Suppressor macrophage treated with lipopolysaccharide for 4 hours (primary cell): ENCODE data around the gene LPCAT2.

ENCODE experiments used
- DNase-seq: peaks from one replicate; pipeline ENCODE4 v3.0.0-alpha.2; 2020

The LPCAT2 gene, protein sequence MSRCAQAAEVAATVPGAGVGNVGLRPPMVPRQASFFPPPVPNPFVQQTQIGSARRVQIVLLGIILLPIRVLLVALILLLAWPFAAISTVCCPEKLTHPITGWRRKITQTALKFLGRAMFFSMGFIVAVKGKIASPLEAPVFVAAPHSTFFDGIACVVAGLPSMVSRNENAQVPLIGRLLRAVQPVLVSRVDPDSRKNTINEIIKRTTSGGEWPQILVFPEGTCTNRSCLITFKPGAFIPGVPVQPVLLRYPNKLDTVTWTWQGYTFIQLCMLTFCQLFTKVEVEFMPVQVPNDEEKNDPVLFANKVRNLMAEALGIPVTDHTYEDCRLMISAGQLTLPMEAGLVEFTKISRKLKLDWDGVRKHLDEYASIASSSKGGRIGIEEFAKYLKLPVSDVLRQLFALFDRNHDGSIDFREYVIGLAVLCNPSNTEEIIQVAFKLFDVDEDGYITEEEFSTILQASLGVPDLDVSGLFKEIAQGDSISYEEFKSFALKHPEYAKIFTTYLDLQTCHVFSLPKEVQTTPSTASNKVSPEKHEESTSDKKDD

GRCh38 chr16:55508941-55509931, at the start of gene LPCAT2:
LPCAT2 (plus strand) TSS chr16:55509072; CDS start chr16:55509182, 110 bp downstream.
- peak; percentile 90 for DNase-seq

- no peak for DNase-seq
These were observed 46.6 kb upstream of the LPCAT2 start for GRCh38 chr16:55462241-55462640.

DNA sequence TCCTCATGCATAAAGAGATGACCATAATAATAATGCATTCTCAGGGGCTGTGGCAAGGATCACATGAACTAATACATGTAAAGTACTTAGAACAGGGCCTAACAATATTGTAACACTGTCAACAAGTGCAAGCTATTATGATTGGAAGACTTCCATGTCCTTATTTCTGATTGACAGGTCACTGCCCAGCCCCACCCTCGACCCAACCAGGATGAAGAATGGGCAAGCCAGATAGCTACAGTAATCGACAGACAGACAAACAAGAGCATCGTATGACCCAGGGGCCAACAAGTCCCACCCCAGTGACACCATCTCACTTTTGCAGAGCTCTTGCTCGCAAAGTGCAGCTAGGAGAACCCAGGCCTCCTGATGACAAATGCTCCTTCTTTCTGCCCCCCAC, 44.5 kb upstream of the LPCAT2 start:
- no peak for DNase-seq

DNA sequence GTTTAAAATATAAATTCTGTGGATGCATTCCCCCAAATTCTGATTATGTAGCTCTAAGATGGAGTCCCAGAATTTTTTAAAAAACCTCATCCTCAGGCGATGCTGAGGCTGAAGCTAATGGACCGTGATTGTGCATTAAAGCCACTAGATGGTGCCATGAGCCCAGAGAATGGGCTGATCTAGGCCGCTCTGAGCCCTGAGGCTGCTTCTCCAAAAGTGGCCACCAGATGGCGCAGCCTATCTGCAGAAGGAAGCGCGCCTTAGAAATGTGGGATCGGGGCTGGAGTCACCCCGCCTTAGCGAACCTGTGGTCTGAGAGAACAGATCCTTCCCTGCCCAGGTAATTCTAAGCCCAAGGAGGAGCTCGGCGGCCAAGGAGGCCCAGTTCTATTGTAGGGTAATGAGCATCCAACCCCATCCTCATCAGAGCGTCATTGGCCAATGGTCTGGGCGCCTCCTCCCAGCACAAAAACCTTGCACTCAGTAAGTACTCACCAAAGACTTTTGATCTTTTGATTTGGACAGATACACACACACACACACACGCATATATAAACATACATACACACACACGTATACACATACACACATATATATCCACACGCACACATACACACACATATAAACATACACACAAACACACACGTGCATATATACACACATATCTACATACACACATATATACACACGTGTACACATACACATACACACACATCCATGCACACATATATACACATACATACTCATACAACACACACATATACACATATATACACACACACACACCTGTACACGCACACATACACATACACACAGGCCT, 43.6 kb upstream of the LPCAT2 start:
- peak; percentile 95 for DNase-seq

- DNase-seq = no peak
These were observed 42.7 kb upstream of the LPCAT2 start for GRCh38 chr16:55466209-55466608.

DNA sequence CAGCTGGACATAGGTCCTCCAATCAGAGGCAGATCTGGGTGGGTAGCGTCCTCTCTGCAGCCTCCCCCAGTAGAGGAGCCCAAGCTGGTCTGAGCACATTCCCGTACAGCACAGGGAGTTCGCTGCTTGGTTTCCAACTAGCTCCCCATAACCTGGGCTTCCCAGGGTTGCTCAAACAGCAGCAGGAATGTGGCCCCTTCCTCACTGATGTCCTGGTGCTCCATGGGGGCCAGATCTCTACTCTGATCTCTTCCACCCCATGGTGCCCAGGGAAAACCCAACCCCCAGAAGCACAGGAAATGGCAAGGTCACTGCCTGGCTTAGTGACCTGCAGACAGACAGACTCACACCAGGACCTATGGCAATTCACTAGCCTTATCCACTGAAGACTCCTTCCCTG, 41.0 kb upstream of the LPCAT2 start:
- no peak for DNase-seq

- DNase-seq = no peak
These were observed 40.4 kb upstream of the LPCAT2 start for GRCh38 chr16:55468352-55468990.

GRCh38 chr16:55469821-55470532, 38.9 kb upstream of the LPCAT2 start:
- DNase-seq = no peak

GRCh38 chr16:55470533-55471371, 38.1 kb upstream of the LPCAT2 start:
- no peak for DNase-seq

DNA sequence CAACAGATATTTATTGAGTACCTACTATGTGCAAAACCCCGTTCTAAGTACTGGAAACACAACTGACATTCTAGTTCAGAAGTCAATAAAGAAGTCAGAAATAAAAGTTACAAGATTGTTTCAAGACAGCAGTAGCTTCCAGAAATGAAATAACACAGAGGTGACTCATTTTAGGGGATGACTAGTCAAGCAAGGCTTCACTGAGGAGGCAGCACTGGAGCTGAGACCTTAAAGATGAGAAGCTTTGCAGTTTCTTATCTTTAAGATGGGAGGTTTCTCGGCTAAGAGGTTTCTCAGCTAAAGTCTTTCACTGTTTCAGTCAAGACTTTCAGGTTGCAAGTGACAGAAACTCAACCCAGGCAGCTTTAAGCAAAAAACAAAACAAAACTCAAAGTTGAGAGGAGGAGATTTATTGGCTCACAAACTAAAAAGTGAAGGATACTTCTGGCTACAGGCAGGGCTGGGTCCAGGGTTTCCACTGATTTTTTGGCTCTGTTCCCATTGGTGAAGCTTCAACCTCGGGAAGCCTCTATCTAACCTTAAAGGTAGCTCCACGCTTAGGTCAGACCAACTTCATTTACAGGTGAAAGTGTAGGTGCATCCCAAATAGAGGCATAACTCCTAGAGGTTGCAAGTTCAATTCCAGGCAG, 37.3 kb upstream of the LPCAT2 start:
- peak; percentile 67 for DNase-seq

- DNase-seq = no peak
These were observed 35.3 kb upstream of the LPCAT2 start for GRCh38 chr16:55473587-55473986.

DNA sequence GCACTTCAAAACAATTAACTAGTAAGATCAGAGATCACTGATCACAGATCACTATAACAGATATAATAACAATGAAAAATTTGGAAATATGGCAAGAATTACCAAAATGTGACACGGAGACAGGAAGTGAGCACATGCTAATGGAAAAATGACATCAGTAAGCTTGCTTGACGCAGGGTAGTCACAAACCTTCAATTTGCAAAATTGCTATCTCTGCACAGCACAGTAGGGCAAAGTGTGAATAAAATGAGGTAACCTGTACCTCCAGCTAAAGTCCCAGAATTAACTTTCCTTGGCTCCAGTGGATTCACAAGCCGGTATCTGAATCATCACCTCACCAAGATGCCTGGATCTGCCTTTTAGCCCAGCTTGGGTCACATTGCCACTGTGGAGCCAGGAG, 34.1 kb upstream of the LPCAT2 start:
- no peak for DNase-seq

GRCh38 chr16:55475919-55476318, 33.0 kb upstream of the LPCAT2 start:
- DNase-seq = no peak

GRCh38 chr16:55476625-55477533, 32.0 kb upstream of the LPCAT2 start:
- DNase-seq = no peak

- DNase-seq = no peak
These were observed 31.1 kb upstream of the LPCAT2 start for GRCh38 chr16:55477736-55478135.

DNA sequence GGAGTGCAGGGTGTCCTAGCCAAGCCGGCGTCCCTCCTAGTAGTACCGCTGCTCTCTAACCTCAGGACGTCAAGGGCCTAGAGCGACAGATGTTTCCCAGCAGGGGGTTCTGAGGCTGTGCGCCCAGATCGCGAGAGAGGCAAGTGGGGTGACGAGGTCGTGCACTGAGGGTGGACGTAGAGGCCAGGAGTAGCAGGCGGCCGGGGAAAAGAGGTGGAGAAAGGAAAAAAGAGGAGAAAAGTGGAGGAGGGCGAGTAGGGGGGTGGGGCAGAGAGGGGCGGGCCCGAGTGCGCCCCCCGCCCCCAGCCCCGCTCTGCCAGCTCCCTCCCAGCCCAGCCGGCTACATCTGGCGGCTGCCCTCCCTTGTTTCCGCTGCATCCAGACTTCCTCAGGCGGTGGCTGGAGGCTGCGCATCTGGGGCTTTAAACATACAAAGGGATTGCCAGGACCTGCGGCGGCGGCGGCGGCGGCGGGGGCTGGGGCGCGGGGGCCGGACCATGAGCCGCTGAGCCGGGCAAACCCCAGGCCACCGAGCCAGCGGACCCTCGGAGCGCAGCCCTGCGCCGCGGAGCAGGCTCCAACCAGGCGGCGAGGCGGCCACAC, 29.9 kb upstream of the LPCAT2 start, which contains the start of gene MMP2:
Gene MMP2 (plus strand): TSS at position 372 of the 603 bp plus-strand sequence. CDS start 282 bp downstream, outside the sequence.
- DNase-seq = no peak

DNA sequence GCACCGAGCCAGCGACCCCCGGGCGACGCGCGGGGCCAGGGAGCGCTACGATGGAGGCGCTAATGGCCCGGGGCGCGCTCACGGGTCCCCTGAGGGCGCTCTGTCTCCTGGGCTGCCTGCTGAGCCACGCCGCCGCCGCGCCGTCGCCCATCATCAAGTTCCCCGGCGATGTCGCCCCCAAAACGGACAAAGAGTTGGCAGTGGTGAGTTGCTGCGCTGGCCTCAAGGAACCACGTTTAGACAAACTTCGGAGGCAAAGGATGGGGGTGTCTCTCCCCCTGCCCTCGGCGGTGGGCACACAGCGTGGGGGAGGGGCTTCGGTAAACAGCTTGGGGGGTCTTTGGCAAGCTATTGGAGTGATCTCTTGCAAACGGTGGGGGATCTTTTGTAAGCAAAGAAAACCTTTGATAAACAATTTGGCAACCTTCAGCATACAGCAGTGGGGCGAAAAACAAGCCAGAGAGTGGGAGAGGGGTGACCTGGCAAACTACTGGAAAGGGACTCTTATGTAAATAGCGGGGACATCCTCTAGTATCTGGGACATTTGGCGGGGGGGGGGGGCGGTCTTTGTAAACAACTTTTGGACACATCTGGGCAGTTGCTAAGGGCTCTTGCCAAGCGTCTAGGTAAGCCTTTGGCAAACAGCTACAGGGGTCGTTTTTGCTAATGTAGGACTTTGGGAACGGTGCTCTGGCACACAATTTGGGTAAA, 29.3 kb upstream of the LPCAT2 start:
- no peak for DNase-seq
